ENCODE data around the gene CBX4. TPM values are rescaled to one million over a fixed set of nuclear protein-coding genes. Genes with fewer than 3 reads are reported as not detected.

CBX4 gene
- polyA plus RNA-seq, 1 donor (not counting 4 experiments of a cell fraction or from before 2014, with no cell fraction given): 7.0 TPM

GRCh38 chr17:79829457-79829856 lies 9.8 kb downstream of the CBX4 start:
- Histone ChIP-seq H3K36me3 (ENCODE audit: control insufficient read depth in 2 of 2, extremely low read depth in 1 of 2, insufficient read depth in 2 of 2, low read length in 2 of 2) (peaks cover 0 to under 1% of the 10 kb centered on the region in 2 experiments), H3K79me2 (ENCODE audit: control insufficient read depth, insufficient read depth, low read length) (no peaks in the 10 kb centered on the region), H4K20me1 (ENCODE audit: control insufficient read depth, extremely low read depth, insufficient read depth, low read length) (no peaks in the 10 kb centered on the region), H3K27ac (ENCODE audit: control insufficient read depth, insufficient read depth, low read length) (no peak overlapping the region), H3K4me1 (ENCODE audit: control insufficient read depth, extremely low read depth, insufficient read depth, low read length) (no peaks in the 10 kb centered on the region), H3K4me2 (ENCODE audit: control insufficient read depth, extremely low read depth, insufficient read depth, low read depth, low read length) (no peak overlapping the region), H3K27me3 (ENCODE audit: control insufficient read depth, extremely low read depth, insufficient read depth, low read length) (no peaks in the 10 kb centered on the region), H3K9me1 (ENCODE audit: control insufficient read depth, extremely low read depth, insufficient read depth, low read length) (no peaks in the 10 kb centered on the region), H3K9ac (ENCODE audit: control insufficient read depth, extremely low read depth, insufficient read depth, low read length) (no peak overlapping the region), H3K9me3 (ENCODE audit: control insufficient read depth, low read depth, low read length) (no peaks in the 10 kb centered on the region), H3K4me3 (ENCODE audit: control insufficient read depth in 2 of 3, extremely low read depth in 1 of 3, insufficient read depth in 2 of 3, low read depth in 1 of 3, low read length in 3 of 3) (no peak overlapping the region), H2AFZ (ENCODE audit: control insufficient read depth, low read length) (no peak overlapping the region)
- TF ChIP-seq, protein P1, sequence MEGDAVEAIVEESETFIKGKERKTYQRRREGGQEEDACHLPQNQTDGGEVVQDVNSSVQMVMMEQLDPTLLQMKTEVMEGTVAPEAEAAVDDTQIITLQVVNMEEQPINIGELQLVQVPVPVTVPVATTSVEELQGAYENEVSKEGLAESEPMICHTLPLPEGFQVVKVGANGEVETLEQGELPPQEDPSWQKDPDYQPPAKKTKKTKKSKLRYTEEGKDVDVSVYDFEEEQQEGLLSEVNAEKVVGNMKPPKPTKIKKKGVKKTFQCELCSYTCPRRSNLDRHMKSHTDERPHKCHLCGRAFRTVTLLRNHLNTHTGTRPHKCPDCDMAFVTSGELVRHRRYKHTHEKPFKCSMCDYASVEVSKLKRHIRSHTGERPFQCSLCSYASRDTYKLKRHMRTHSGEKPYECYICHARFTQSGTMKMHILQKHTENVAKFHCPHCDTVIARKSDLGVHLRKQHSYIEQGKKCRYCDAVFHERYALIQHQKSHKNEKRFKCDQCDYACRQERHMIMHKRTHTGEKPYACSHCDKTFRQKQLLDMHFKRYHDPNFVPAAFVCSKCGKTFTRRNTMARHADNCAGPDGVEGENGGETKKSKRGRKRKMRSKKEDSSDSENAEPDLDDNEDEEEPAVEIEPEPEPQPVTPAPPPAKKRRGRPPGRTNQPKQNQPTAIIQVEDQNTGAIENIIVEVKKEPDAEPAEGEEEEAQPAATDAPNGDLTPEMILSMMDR (optimal IDR thresholded peaks at IDR 0.05 in 1 of 3, IDR thresholded peaks at IDR 0.05 in 1 of 3, conservative IDR thresholded peaks at IDR 0.05 in 1 of 3; ENCODE audit: extremely low read depth in 1 of 3, insufficient read depth in 2 of 3, low read length in 3 of 3): no peak
- TF ChIP-seq EZH2 (IDR thresholded peaks at IDR 0.05; ENCODE audit: low read length): no peak
- dilution Hi-C loops (cut with MboI; ENCODE audit: extremely low pct_ligation_motif_present, low sequenced_read_pairs): no loop called here
- no peak for FAIRE-seq
- no peak for DNase-seq (ENCODE audit: low read depth, low spot score)

- no peak for TF ChIP-seq EZH2 (IDR thresholded peaks at IDR 0.05; ENCODE audit: low read length)
- TF ChIP-seq, protein P1 (optimal IDR thresholded peaks at IDR 0.05 in 1 of 3, IDR thresholded peaks at IDR 0.05 in 1 of 3, conservative IDR thresholded peaks at IDR 0.05 in 1 of 3; ENCODE audit: extremely low read depth in 1 of 3, insufficient read depth in 2 of 3, low read length in 3 of 3): no peak
- no peak overlapping the region for H3K4me2 ChIP-seq (ENCODE audit: control insufficient read depth, extremely low read depth, insufficient read depth, low read depth, low read length)
- no peak overlapping the region for H3K27ac ChIP-seq (ENCODE audit: control insufficient read depth, insufficient read depth, low read length)
These were observed 10.2 kb downstream of the CBX4 start for GRCh38 chr17:79829004-79829403.

More at GRCh38 chr17:79829004-79829403, 10.2 kb downstream of the CBX4 start:
- H4K20me1 ChIP-seq (ENCODE audit: control insufficient read depth, extremely low read depth, insufficient read depth, low read length): no peaks in the 10 kb centered on the region
- dilution Hi-C loops (cut with MboI; ENCODE audit: extremely low pct_ligation_motif_present, low sequenced_read_pairs): no loop called here
- no peaks in the 10 kb centered on the region for H3K9me1 ChIP-seq (ENCODE audit: control insufficient read depth, extremely low read depth, insufficient read depth, low read length)
- no peaks in the 10 kb centered on the region for H3K36me3 ChIP-seq (ENCODE audit: control insufficient read depth in 2 of 2, extremely low read depth in 1 of 2, insufficient read depth in 2 of 2, low read length in 2 of 2)
- H3K9me3 ChIP-seq (ENCODE audit: control insufficient read depth, low read depth, low read length): no peaks in the 10 kb centered on the region
- no peak overlapping the region for H3K4me3 ChIP-seq (ENCODE audit: control insufficient read depth in 2 of 3, extremely low read depth in 1 of 3, insufficient read depth in 2 of 3, low read depth in 1 of 3, low read length in 3 of 3)
- no peaks in the 10 kb centered on the region for H3K79me2 ChIP-seq (ENCODE audit: control insufficient read depth, insufficient read depth, low read length)
- no peak overlapping the region for H3K9ac ChIP-seq (ENCODE audit: control insufficient read depth, extremely low read depth, insufficient read depth, low read length)
- H3K4me1 ChIP-seq (ENCODE audit: control insufficient read depth, extremely low read depth, insufficient read depth, low read length): no peaks in the 10 kb centered on the region
- H2AFZ ChIP-seq (ENCODE audit: control insufficient read depth, low read length): no peak overlapping the region
- H3K27me3 ChIP-seq (ENCODE audit: control insufficient read depth, extremely low read depth, insufficient read depth, low read length): no peaks in the 10 kb centered on the region
- DNase-seq (ENCODE audit: low read depth, low spot score) (no peak), FAIRE-seq (no peak)

All from keratinocyte (primary cell).